ENCODE data around the gene MDH2. TPM values are rescaled to one million over a fixed set of nuclear protein-coding genes. Genes with fewer than 3 reads are reported as not detected.

The MDH2 gene
- total and polyA plus RNA-seq, 2 of the 8 experiments (the other 6 are each of a cell fraction or from before 2014, with no cell fraction given), result 203 to 254 TPM

GRCh38 chr7:76002139-76002538 is 45.8 kb upstream of the MDH2 start:
- Histone ChIP-seq H3K79me2 (ENCODE audit: control insufficient read depth in 1 of 2, insufficient read depth in 2 of 2, low read length in 2 of 2) (no peaks in the 10 kb centered on the region), H2BK5ac (ENCODE audit: low read depth, low read length) (no peak overlapping the region), H3K27me3 (replicated peaks in 1 of 4; ENCODE audit: control insufficient read depth in 3 of 4, extremely low read depth in 1 of 4, insufficient read depth in 3 of 4, low read length in 3 of 4) (no peaks in the 10 kb centered on the region), H3K23ac (ENCODE audit: insufficient read length) (no peak overlapping the region), H3K9ac (replicated peaks in 1 of 4; ENCODE audit: extremely low read depth in 1 of 4, low read depth in 3 of 4, low read length in 3 of 4) (no peak overlapping the region), H2BK15ac (ENCODE audit: low read length) (no peak overlapping the region), H4K5ac (ENCODE audit: insufficient read length, low read depth, low read length) (no peak overlapping the region), H3K4me1 (replicated peaks in 1 of 4; ENCODE audit: control insufficient read depth in 3 of 4, insufficient read depth in 4 of 4, low read length in 3 of 4) (no peaks in the 10 kb centered on the region), H2BK20ac (ENCODE audit: low read length) (no peak overlapping the region), H3K79me1 (ENCODE audit: low read depth, low read length) (no peaks in the 10 kb centered on the region), H3K27ac (ENCODE audit: low read depth, low read length) (no peak overlapping the region), H3K4me2 (ENCODE audit: insufficient read depth in 1 of 2, low read depth in 2 of 2, low read length in 2 of 2) (no peak overlapping the region), H4K20me1 (replicated peaks in 1 of 2; ENCODE audit: control insufficient read depth in 1 of 2, insufficient read depth in 2 of 2, low read length in 2 of 2) (no peaks in the 10 kb centered on the region), H3K4me3 (ENCODE audit: extremely low read depth in 1 of 4, insufficient read depth in 2 of 4, low read depth in 3 of 4, low read length in 4 of 4) (no peak overlapping the region), H3K36me3 (ENCODE audit: control insufficient read depth in 2 of 4, insufficient read depth in 4 of 4, low read length in 3 of 4) (peaks cover 0 to 4% (median 0%) of the 10 kb centered on the region in 4 experiments; a peak in 1 of 8 replicates), H3K23me2 (ENCODE audit: low read depth, low read length) (no peaks in the 10 kb centered on the region), H2BK120ac (replicated peaks; ENCODE audit: low read depth, low read length) (no peak overlapping the region), H2AK5ac (ENCODE audit: low read depth, low read length) (no peak overlapping the region), H2BK12ac (ENCODE audit: low read depth, low read length) (no peak overlapping the region), H3K14ac (ENCODE audit: insufficient read length) (no peak overlapping the region), H4K91ac (replicated peaks; ENCODE audit: insufficient read length, low read length) (no peak overlapping the region), H2AFZ (ENCODE audit: low read length) (no peak overlapping the region), H3K9me3 (ENCODE audit: insufficient read depth in 2 of 2, low read depth in 1 of 2, low read length in 1 of 2) (no peaks in the 10 kb centered on the region), H3K18ac (ENCODE audit: extremely low read depth, low read length) (no peak overlapping the region), H3K4ac (replicated peaks; ENCODE audit: insufficient read length, low read depth, low read length) (no peak overlapping the region), H4K8ac (ENCODE audit: extremely low read depth, insufficient read depth, low read length) (no peak overlapping the region), H3K56ac (replicated peaks; ENCODE audit: insufficient read length, low read depth, low read length) (no peak overlapping the region)
- FAIRE-seq (no peak), DNase-seq (ENCODE audit: low read depth in 1 of 2, low spot score in 2 of 2) (no peak)
- ChIA-PET CTCF (ENCODE audit: partially characterized antibody) (interaction anchor here (0.7 to 3.3 kb wide), 4 partner anchors 18 to 99 kb away, joined by 3 to 18 read pairs (median 4); no protein-coding TSS in a partner anchor), POLR2A (ENCODE audit: partially characterized antibody) (no interaction called here)
- WGBS, 2 experiments (ENCODE audit: extremely low coverage in 1 of 2, insufficient coverage in 1 of 2, insufficient read length in 1 of 2, insufficient replicate concordance in 2 of 2, low coverage in 1 of 2, low lambda C conversion rate in 2 of 2, missing lambda C conversion rate in 1 of 2), result 92% methylated on average over 5 of the region's 6 CpGs; no CpG with 5 or more reads in 1 of the 2 experiments
- TF ChIP-seq CHD2 (IDR thresholded peaks at IDR 0.05; ENCODE audit: low read length), result no peak
- no peak for TF ChIP-seq ATF3 (IDR thresholded peaks at IDR 0.05; ENCODE audit: insufficient read depth, low read depth, low read length)
- no peak for TF ChIP-seq JUN (IDR thresholded peaks at IDR 0.05; ENCODE audit: low read depth, low read length)
- no peak for TF ChIP-seq KDM5A (IDR thresholded peaks at IDR 0.05; ENCODE audit: low read length)
- TF ChIP-seq SRF (IDR thresholded peaks at IDR 0.05; ENCODE audit: low read depth, low read length), result no peak
- no peak for TF ChIP-seq ATF2 (IDR thresholded peaks at IDR 0.05; ENCODE audit: low read length)
- no peak for TF ChIP-seq E2F6 (IDR thresholded peaks at IDR 0.05)
- TF ChIP-seq RFX5 (IDR thresholded peaks at IDR 0.05; ENCODE audit: borderline replicate concordance, low read depth, low read length), result no peak
- TF ChIP-seq RAD21 (IDR thresholded peaks at IDR 0.05 in 1 of 2, conservative IDR thresholded peaks at IDR 0.05 in 1 of 2; ENCODE audit: low read depth in 2 of 2, low read length in 2 of 2), result no peak
- TF ChIP-seq TAF7 (optimal IDR thresholded peaks at IDR 0.05; ENCODE audit: borderline replicate concordance, low read depth, low read length), result no peak
- TF ChIP-seq FOSL1 (IDR thresholded peaks at IDR 0.05; ENCODE audit: insufficient read depth, low read depth, low read length), result no peak
